HEK293 (cell line): Measurements from ENCODE around the gene CNKSR3.
A peak's percentile ranks its signal among the peaks of the same experiment; 100 is the strongest.

Experiments used
- CTCF ChIA-PET: fragments of 350-600 bp; formaldehyde crosslinking; extraction: SDS; loops from one replicate; lab custom pipeline; 2021; ENCODE audit warnings: antibody characterized with exemption; lab: Yijun Ruan, JAX
- POLR2A ChIA-PET: fragments of 300-600 bp; formaldehyde crosslinking; extraction: SDS; loops from one replicate; lab custom pipeline; 2020; ENCODE audit warnings: antibody characterized with exemption, inconsistent platforms; lab: Yijun Ruan, JAX
- H3K27ac ChIP-seq: fragments of 200-500 bp; sonication (Bioruptor generic); 2 replicates; pipeline ENCODE4 v1.5.1; 2014; ENCODE audit warnings: low read depth, low read length, control low read depth, inconsistent platforms; ENCODE audit errors: extremely low read depth
- H3K36me3 ChIP-seq, 2 experiments: fragments of 200-500 bp in 1 of 2; sonication (Bioruptor generic) in 1 of 2; 1 replicate in 1 of 2; 2 replicates in 1 of 2; pipeline ENCODE4 v1.5.1; 2014 to 2017; ENCODE audit warnings: inconsistent platforms in 2 of 2, low read length in 2 of 2; ENCODE audit not compliant: control insufficient read depth in 2 of 2, insufficient read depth in 1 of 2
- H3K4me1 ChIP-seq: fragments of 200-500 bp; sonication (Bioruptor generic); 2 replicates; pipeline ENCODE4 v1.5.1; 2014; ENCODE audit warnings: mild to moderate bottlenecking, low read length, inconsistent platforms; ENCODE audit not compliant: control insufficient read depth, insufficient read depth
- H3K4me3 ChIP-seq: 2 replicates; pipeline ENCODE4 v1.5.1; 2011; ENCODE audit warnings: low read depth, mild to moderate bottlenecking, control low read depth, low read length, moderate library complexity
- H3K9me3 ChIP-seq: fragments of 200-500 bp; sonication (Bioruptor generic); 2 replicates; pipeline ENCODE4 v1.5.1; 2014; ENCODE audit warnings: low read depth, low read length, inconsistent platforms; ENCODE audit not compliant: control insufficient read depth, insufficient read depth
- ATF2 ChIP-seq: fragments of 450-650 bp; formaldehyde crosslinking; IDR thresholded peaks from 2 replicates; pipeline ENCODE4 v1.5.1; 2016; ENCODE audit warnings: missing biosample characterization, missing genetic modification characterization, low read depth
- EGR2 ChIP-seq: fragments of 450-650 bp; formaldehyde crosslinking; IDR thresholded peaks from 2 replicates; pipeline ENCODE4 v1.5.1; 2016; ENCODE audit warnings: low read depth, missing biosample characterization, missing genetic modification characterization
- FEZF1 ChIP-seq: fragments of 450-650 bp; formaldehyde crosslinking; IDR thresholded peaks from 2 replicates; pipeline ENCODE4 v1.5.1; 2016; ENCODE audit warnings: missing biosample characterization, missing genetic modification characterization
- GFI1B ChIP-seq: fragments of 450-650 bp; formaldehyde crosslinking; IDR thresholded peaks from 2 replicates; pipeline ENCODE4 v1.5.1; 2016; ENCODE audit warnings: missing biosample characterization, missing genetic modification characterization
- GLI2 ChIP-seq: fragments of 450-650 bp; formaldehyde crosslinking; IDR thresholded peaks from 2 replicates; pipeline ENCODE4; 2017; ENCODE audit warnings: missing biosample characterization, missing genetic modification characterization, low read depth, borderline replicate concordance
- PRDM4 ChIP-seq: fragments of 450-650 bp; formaldehyde crosslinking; IDR thresholded peaks from 2 replicates; pipeline ENCODE4 v1.5.1; 2017; ENCODE audit warnings: missing biosample characterization, missing genetic modification characterization
- SALL2 ChIP-seq: fragments of 450-650 bp; formaldehyde crosslinking; IDR thresholded peaks from 2 replicates; pipeline ENCODE4 v1.5.0; 2017; ENCODE audit warnings: missing biosample characterization, mild to moderate bottlenecking, missing genetic modification characterization, borderline replicate concordance
- YY2 ChIP-seq: fragments of 450-650 bp; formaldehyde crosslinking; IDR thresholded peaks from 2 replicates; pipeline ENCODE4 v1.5.1; 2016; ENCODE audit warnings: missing biosample characterization, missing genetic modification characterization
- ZBTB10 ChIP-seq: fragments of 450-650 bp; formaldehyde crosslinking; IDR thresholded peaks from 2 replicates; pipeline ENCODE4 v1.5.1; 2016; ENCODE audit warnings: missing biosample characterization, missing genetic modification characterization
- ZNF175 ChIP-seq: fragments of 450-650 bp; formaldehyde crosslinking; IDR thresholded peaks from 2 replicates; pipeline ENCODE4 v1.5.1; 2016; ENCODE audit warnings: missing biosample characterization, missing genetic modification characterization
- ZNF292 ChIP-seq: fragments of 450-650 bp; formaldehyde crosslinking; IDR thresholded peaks from 2 replicates; pipeline ENCODE4 v1.5.1; 2016; ENCODE audit warnings: low read depth, missing biosample characterization, missing genetic modification characterization, borderline replicate concordance
- ZNF37A ChIP-seq: fragments of 450-650 bp; IDR thresholded peaks from 2 replicates; pipeline ENCODE4 v1.5.1; 2018; ENCODE audit warnings: missing biosample characterization, missing genetic modification characterization
- ZNF394 ChIP-seq: fragments of 450-650 bp; formaldehyde crosslinking; IDR thresholded peaks from 2 replicates; pipeline ENCODE4 v1.5.1; 2016; ENCODE audit warnings: missing biosample characterization, missing genetic modification characterization, mild to moderate bottlenecking, moderate library complexity, borderline replicate concordance
- ZNF398 ChIP-seq: fragments of 450-650 bp; formaldehyde crosslinking; IDR thresholded peaks from 2 replicates; pipeline ENCODE4 v1.5.1; 2017; ENCODE audit warnings: missing biosample characterization, missing genetic modification characterization
- ZNF473 ChIP-seq: fragments of 450-650 bp; formaldehyde crosslinking; IDR thresholded peaks from 2 replicates; pipeline ENCODE4 v1.5.1; 2017; ENCODE audit warnings: missing biosample characterization, missing genetic modification characterization
- ZNF558 ChIP-seq: fragments of 450-650 bp; formaldehyde crosslinking; IDR thresholded peaks from 2 replicates; pipeline ENCODE4 v1.5.1; 2016; ENCODE audit warnings: missing biosample characterization, missing genetic modification characterization
- ZNF561 ChIP-seq: fragments of 450-650 bp; IDR thresholded peaks from 2 replicates; pipeline ENCODE4 v1.5.1; 2018; ENCODE audit warnings: missing biosample characterization, missing genetic modification characterization, borderline replicate concordance
- ZNF600 ChIP-seq: fragments of 450-650 bp; formaldehyde crosslinking; IDR thresholded peaks from 2 replicates; pipeline ENCODE4 v1.5.1; 2016; ENCODE audit warnings: missing biosample characterization, missing genetic modification characterization
- ZNF629 ChIP-seq: fragments of 450-650 bp; formaldehyde crosslinking; IDR thresholded peaks from 2 replicates; pipeline ENCODE4 v1.5.1; 2017; ENCODE audit warnings: missing biosample characterization, missing genetic modification characterization
- ZNF645 ChIP-seq: fragments of 450-650 bp; formaldehyde crosslinking; IDR thresholded peaks from 2 replicates; pipeline ENCODE4; 2016; ENCODE audit warnings: missing biosample characterization, missing genetic modification characterization
- ZNF777 ChIP-seq: fragments of 450-650 bp; formaldehyde crosslinking; IDR thresholded peaks from 2 replicates; pipeline ENCODE4 v1.5.1; 2017; ENCODE audit warnings: missing biosample characterization, missing genetic modification characterization, borderline replicate concordance
- ZSCAN23 ChIP-seq: fragments of 450-650 bp; formaldehyde crosslinking; IDR thresholded peaks from 2 replicates; pipeline ENCODE4 v1.5.1; 2016; ENCODE audit warnings: missing biosample characterization, missing genetic modification characterization
- ZSCAN5A ChIP-seq: fragments of 450-650 bp; formaldehyde crosslinking; IDR thresholded peaks from 2 replicates; pipeline ENCODE4 v1.5.1; 2016; ENCODE audit warnings: missing biosample characterization, missing genetic modification characterization
- ZXDB ChIP-seq: fragments of 450-650 bp; formaldehyde crosslinking; IDR thresholded peaks from 2 replicates; pipeline ENCODE4 v1.5.1; 2016; ENCODE audit warnings: missing biosample characterization, missing genetic modification characterization

Gene CNKSR3

GRCh38 chr6:154514481-154514880, 4.0 kb upstream of the CNKSR3 start (continued):
- TF ChIP-seq ATF2: no peak

GRCh38 chr6:154513601-154514320, 3.3 kb upstream of the CNKSR3 start:
- Histone ChIP-seq H3K4me3 (no peak overlapping the region), H3K4me1 (peaks cover 4% of the 10 kb centered on the region; the same call in 1 of the 2 replicates), H3K9me3 (no peaks in the 10 kb centered on the region), H3K27ac (no peak overlapping the region), H3K36me3 (no peaks in the 10 kb centered on the region)
- CTCF ChIA-PET: interaction anchor here (0.8 to 4.1 kb wide), 4 partner anchors 10 to 359 kb away, joined by 3 to 30 read pairs (median 5); no protein-coding TSS in a partner anchor
- POLR2A ChIA-PET: interaction anchor here (1.3 kb wide), 1 partner anchor 41 kb away, joined by 4 read pairs; no protein-coding TSS in a partner anchor
- no peak for TF ChIP-seq EGR2
- no peak for TF ChIP-seq ZNF175 (tag by site-specific recombination)
- TF ChIP-seq ZNF398 (tag by site-specific recombination): no peak
- TF ChIP-seq ZNF473 (tag by site-specific recombination): no peak
- TF ChIP-seq SALL2 (tag by site-specific recombination): no peak
- no peak for TF ChIP-seq ZXDB (tag by site-specific recombination)
- no peak for TF ChIP-seq ZNF561
- no peak for TF ChIP-seq ZNF645 (tag by site-specific recombination)
- TF ChIP-seq ZNF37A (tag by site-specific recombination): no peak
- TF ChIP-seq ZNF777 (tag by site-specific recombination): no peak
- no peak for TF ChIP-seq ZNF292 (tag by site-specific recombination)
- TF ChIP-seq GLI2 (tag by site-specific recombination): no peak
- TF ChIP-seq ZNF629 (tag by site-specific recombination): peak; percentile 80
- no peak for TF ChIP-seq ZSCAN5A (tag by site-specific recombination)
- peak; percentile 60 for TF ChIP-seq FEZF1 (tag by site-specific recombination)
- TF ChIP-seq ZNF600: peak; percentile 53; the same call in 1 of the 2 replicates
- no peak for TF ChIP-seq YY2 (tag by site-specific recombination)
- no peak for TF ChIP-seq ZNF558
- no peak for TF ChIP-seq ZNF394 (tag by site-specific recombination)
- no peak for TF ChIP-seq ZSCAN23 (tag by site-specific recombination)
- no peak for TF ChIP-seq PRDM4 (tag by site-specific recombination)
- TF ChIP-seq GFI1B (tag by site-specific recombination): no peak
- TF ChIP-seq ZBTB10 (tag by site-specific recombination): no peak
